PFSK-1 (cell line): ENCODE measurements around the gene CA14.

Source experiments
- FOXP2 ChIP-seq: optimal IDR thresholded peaks from 2 replicates; pipeline ENCODE3; 2011; ENCODE audit warnings: borderline replicate concordance, control low read depth, inconsistent platforms; ENCODE audit not compliant: insufficient read depth; ENCODE audit errors: extremely low read length, extremely low read depth
- POLR2AphosphoS5 ChIP-seq: IDR thresholded peaks from 2 replicates; pipeline ENCODE4 v1.6.1; 2012; ENCODE audit warnings: low read depth, mild to moderate bottlenecking, control low read depth, low read length, moderate library complexity
- REST ChIP-seq, 2 experiments: IDR thresholded peaks; 2 replicates each; pipeline versions ENCODE4 v1.6.1 to v1.8.0; 2011 to 2012; ENCODE audit warnings: low read depth in 2 of 2, low read length in 2 of 2, control low read depth in 1 of 2, inconsistent platforms in 1 of 2, mild to moderate bottlenecking in 1 of 2, moderate library complexity in 1 of 2; ENCODE audit not compliant: insufficient read depth in 1 of 2
- SIN3A ChIP-seq: IDR thresholded peaks from 2 replicates; pipeline ENCODE4 v1.6.1; 2012; ENCODE audit warnings: mild to moderate bottlenecking, low read length, moderate library complexity, borderline replicate concordance; ENCODE audit not compliant: insufficient read depth
- TAF1 ChIP-seq: IDR thresholded peaks from 2 replicates; pipeline ENCODE4 v1.6.1; 2012; ENCODE audit warnings: low read length, control low read depth, borderline replicate concordance; ENCODE audit not compliant: insufficient read depth

Gene CA14

GRCh38 chr1:150281758-150282557 lies 24.4 kb downstream of the CA14 start, which contains the start of gene CIART:
Gene CIART, plus strand, starts transcription at chr1:150282554. Its CDS starts 714 bp downstream, at chr1:150283268.
- no peak for TF ChIP-seq REST (IDR thresholded peaks at IDR 0.05; ENCODE audit: insufficient read depth in 1 of 2, low read depth in 2 of 2, low read length in 2 of 2)
- TF ChIP-seq POLR2AphosphoS5: no peak
- TF ChIP-seq TAF1: no peak

GRCh38 chr1:150282558-150282958 lies 25.0 kb downstream of the CA14 start:
- TF ChIP-seq FOXP2: no peak
- TF ChIP-seq POLR2AphosphoS5: no peak
- TF ChIP-seq SIN3A: no peak
- TF ChIP-seq REST (IDR thresholded peaks at IDR 0.05; ENCODE audit: insufficient read depth in 1 of 2, low read depth in 2 of 2, low read length in 2 of 2): no peak
- no peak for TF ChIP-seq TAF1

GRCh38 chr1:150283260-150283659 lies 25.7 kb downstream of the CA14 start:
- TF ChIP-seq SIN3A (no peak), POLR2AphosphoS5 (no peak), TAF1 (no peak), FOXP2 (no peak), REST (IDR thresholded peaks at IDR 0.05; ENCODE audit: insufficient read depth in 1 of 2, low read depth in 2 of 2, low read length in 2 of 2) (no peak)

GRCh38 chr1:150288382-150288781 lies 30.8 kb downstream of the CA14 start:
- TF ChIP-seq FOXP2: no peak
- no peak for TF ChIP-seq TAF1
- TF ChIP-seq POLR2AphosphoS5: no peak
- TF ChIP-seq SIN3A: no peak
- no peak for TF ChIP-seq REST (IDR thresholded peaks at IDR 0.05; ENCODE audit: insufficient read depth in 1 of 2, low read depth in 2 of 2, low read length in 2 of 2)

GRCh38 chr1:150288822-150289221 lies 31.2 kb downstream of the CA14 start:
- TF ChIP-seq TAF1 (no peak), SIN3A (no peak), REST (IDR thresholded peaks at IDR 0.05; ENCODE audit: insufficient read depth in 1 of 2, low read depth in 2 of 2, low read length in 2 of 2) (no peak), FOXP2 (no peak), POLR2AphosphoS5 (no peak)
